Colon (tissue), 2 donors: ENCODE measurements around the gene PARP14.
"Not testable (repeated sequence)": the region's sequence is repeated elsewhere in the genome, so short reads cannot be mapped to it uniquely, and the experiment has no call there.

Experiments used
- FAIRE-seq: peaks from 2 replicates; lab custom pipeline; 2012; peaks lifted over from hg19 to GRCh38; lab: Jason Lieb, UNC
- donor health status: control.
- donor health status: control.

Gene PARP14

DNA sequence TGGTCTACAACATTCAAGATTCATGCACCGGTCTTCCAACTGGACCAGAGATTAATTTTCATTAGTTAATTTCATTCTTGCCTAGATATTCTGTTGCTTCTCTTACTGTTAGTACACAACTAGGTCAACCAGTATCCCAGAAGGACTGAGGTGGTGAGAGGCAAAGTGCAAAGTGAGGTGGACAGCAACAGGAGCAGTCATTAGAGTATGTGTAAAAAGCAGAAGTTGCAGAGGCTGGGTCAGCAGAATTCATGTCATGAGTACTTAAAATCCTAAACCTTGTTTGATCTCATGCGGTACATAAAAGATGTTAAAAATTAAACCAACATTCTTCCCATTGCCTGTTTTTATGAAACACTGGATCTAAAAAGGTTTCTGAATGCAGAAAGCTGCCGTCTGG, 46.7 kb downstream of the PARP14 start:
- FAIRE-seq, result no peak

GRCh38 chr3:122727766-122728165, 47.1 kb downstream of the PARP14 start:
- no peak for FAIRE-seq

DNA sequence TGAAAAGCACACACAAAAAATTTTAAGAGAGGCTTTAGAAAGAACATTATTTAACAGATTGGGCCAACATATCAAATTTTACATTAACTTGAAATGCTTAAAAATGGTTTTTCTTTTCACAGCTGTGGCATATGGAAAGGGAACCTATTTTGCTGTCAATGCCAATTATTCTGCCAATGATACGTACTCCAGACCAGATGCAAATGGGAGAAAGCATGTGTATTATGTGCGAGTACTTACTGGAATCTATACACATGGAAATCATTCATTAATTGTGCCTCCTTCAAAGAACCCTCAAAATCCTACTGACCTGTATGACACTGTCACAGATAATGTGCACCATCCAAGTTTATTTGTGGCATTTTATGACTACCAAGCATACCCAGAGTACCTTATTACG, 47.5 kb downstream of the PARP14 start:
- no peak for FAIRE-seq

DNA sequence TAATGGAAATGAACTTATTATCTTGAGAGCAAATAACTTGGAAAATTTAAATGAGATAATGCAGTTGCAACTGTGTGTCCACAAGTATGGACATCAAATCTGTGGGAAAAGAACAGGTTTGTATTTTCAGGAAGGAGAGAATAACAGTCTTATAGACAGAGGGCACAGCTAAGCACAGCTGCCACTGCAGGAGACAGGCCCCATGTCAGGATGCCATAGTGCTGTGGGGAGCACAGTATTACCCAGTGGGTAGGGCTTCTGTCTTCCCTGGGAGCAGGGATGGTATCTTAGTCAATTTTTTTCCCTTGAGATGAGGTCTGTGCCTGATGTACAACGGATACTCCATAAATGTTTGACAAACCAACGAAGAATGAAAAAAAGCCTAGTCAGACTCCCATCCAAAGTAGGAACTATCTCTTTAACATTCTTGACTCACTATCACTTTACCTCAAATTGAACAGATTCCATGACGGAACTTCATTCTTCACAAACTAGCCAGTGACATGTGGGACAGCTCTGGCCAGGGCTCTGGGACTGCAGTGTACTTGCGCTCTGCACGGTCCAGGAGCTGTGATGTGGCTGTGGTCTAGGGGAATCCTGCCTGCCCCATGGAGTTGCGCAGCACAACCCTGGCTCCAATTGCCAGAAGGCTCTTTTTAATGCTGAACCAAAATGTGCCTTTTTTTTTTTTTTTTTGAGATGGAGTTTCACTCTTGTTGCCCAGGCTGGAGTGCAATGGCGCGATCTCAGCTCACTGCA, 48.3 kb downstream of the PARP14 start:
- no peak for FAIRE-seq

DNA sequence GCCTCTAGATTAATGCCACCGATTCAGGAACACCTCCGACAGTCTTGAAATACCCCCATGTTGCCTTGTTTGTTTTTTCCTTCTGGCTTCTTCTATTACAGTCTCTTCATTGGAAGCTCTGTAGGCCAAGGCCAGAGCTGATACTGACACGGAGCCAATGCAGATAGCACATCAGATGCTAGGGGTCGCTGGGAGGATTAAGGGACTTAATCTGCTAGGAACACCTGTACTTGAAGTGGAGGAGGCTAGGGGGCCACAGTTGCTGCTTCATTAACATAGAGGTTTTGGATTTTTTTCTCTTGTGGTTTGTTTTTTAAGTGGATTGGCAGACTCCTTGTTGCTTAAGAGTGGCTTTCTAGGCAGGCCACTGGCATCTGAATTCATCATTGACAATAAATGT, 49.6 kb downstream of the PARP14 start:
- no peak for FAIRE-seq

DNA sequence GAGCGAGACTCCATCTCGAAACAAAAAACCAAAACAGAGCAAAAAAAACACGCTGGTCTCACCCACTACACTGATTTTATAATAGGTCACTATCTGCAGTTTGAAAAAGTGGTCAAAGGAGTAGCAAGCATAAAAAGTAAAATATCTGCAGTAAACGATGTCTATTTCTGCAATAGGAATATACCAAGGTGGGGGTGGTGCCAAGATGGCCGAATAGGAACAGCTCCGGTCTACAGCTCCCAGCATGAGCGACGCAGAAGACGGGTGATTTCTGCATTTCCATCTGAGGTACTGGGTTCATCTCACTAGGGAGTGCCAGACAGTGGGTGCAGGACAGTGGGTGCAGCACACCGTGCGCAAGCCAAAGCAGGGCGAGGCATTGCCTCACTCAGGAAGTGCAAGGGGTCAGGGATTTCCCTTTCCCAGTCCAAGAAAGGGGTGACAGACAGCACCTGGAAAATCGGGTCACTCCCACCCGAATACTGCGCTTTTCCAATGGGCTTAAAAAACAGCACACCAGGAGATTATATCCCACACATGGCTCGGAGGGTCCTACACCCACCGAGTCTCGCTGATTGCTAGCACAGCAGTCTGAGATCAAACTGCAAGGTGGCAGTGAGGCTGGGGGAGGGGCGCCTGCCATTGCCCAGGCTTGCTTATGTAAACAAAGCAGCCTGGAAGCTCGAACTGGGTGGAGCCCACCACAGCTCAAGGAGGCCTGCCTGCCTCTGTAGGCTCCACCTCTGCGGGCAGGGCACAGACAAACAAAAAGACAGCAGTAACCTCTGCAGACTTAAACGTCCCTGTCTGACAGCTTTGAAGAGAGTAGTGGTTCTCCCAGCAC, 52.3 kb downstream of the PARP14 start:
- not testable (repeated sequence) for FAIRE-seq

DNA sequence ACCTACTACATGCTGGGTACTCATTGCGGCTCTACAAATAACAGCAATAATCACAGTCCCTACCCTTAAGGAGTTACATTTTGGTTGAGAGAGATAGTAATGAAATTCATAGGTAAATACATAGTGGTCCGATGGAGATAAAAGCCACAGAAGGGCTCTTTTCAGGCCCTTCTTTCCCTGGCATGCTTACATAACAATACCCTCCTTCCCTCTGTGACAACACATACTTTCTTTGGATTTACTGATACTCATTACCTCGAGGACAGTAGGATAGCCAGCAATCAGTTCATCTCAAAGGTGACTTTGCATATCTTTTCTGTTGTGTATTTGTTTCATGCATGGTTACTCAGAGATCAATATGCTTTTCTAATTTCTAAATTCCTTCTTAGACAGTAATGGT, 58.5 kb downstream of the PARP14 start:
- FAIRE-seq, result no peak

DNA sequence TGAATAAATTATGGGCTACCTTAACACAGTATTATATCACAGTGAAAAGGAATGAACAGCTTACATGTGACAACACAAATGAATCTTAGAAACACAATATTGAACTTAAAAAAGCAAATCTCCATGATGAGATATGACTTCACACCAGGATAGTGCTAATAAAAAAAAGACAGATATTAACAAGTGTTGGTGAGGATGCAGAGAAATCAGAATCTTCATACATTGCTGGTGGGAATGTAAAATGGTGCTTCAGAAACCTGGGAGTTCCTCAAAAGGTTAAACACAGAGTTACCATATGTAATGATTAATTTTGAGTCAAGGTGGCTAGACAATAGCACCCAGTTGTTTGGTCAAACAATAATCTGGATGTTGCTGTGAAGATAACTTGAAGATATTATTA, 61.6 kb downstream of the PARP14 start:
- FAIRE-seq, result no peak

DNA sequence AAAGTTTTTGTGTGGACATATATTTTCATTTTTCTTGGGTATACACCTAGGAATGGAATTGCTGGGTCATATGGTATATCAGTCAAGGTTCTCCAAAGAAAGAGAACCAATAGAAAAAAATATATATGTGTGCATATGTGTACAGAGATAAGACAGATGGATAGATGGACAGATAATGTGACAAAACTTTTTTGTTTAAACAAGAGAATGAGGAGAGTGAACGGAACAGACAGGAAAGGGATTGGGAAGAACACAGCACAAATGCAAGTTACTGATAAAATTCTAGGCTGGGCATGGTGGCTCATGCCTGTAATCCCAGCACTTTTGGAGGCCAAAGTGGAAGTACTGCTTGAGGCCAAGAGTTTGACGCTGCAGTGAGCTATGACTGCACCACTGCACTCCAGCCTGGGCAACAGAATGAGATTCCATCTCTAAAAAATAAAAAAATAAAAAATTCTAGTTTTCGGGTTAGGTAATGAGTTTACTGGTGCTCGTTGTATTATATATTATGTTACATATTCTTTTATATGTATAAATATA, 63.0 kb downstream of the PARP14 start:
- no peak for FAIRE-seq

DNA sequence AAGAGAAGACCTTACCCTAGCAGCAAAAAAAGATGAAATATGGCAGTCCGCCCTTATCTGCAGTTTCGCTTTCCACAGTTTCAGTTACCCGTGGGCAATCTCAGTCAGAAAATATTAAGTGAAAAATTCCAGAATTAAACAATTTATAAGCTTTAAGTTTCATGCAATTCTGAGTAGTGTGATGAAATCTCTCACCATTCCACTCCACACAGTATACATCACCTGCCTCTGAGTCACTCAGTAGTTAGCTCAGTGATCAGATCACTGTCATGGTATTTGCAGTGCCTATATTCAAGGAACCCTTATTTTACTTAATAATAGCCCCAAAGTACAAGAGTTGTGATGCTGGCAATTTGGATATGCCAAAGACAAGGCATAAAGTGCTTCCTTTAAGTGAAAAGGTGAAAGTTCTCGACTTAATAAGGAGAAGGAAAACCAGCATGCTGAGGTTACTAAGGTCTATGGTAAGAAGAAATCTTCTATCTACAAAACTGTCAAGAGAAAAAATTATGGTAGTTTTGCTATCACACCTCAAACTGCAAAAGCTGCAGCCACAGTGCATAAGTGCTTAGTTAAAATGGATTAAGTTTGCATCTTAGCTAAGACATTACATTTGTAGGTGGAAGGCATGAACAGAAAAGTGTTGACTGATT, 64.9 kb downstream of the PARP14 start:
- FAIRE-seq, result no peak

GRCh38 chr3:122747295-122747694, 66.7 kb downstream of the PARP14 start:
- FAIRE-seq, result not testable (repeated sequence)

DNA sequence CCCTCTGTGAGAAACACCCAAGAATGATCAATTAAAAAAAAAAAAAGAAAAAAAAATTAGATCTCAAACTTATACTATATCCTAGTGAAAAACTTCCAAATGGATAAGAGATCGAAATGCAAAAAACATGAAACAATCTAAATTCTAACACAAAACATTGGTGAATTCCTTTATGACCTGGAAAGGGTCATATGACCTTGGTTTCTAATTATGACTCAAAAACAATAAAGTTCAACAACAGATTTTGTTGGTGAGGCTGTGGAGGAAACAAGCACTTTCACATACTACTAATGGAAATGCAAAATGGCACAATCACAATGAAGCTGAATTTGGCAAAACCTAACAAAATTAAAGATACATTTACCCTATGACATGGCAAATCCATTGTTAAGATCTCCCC, 67.7 kb downstream of the PARP14 start:
- no peak for FAIRE-seq

- FAIRE-seq, result no peak
Observed at GRCh38 chr3:122754929-122755328, 74.3 kb downstream of the PARP14 start.

DNA sequence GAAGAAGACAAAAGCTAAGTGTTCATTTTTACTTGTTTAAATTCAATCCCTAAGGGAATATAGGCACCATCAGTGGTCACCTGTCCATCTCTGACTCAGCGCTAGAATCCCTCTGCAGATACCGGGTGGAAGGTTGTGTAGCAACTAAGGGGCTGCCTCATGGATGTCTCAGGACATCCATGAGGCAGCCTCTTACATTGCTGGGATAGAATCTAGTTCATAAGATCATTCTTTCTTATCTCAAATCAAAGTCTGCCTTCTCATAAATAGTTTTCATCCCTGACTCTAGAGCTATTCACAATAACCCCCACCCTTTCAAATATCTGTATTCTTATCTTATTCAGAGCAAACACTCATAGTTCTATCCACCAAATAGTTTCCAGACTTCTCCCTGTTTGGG, 74.9 kb downstream of the PARP14 start:
- FAIRE-seq, result no peak

DNA sequence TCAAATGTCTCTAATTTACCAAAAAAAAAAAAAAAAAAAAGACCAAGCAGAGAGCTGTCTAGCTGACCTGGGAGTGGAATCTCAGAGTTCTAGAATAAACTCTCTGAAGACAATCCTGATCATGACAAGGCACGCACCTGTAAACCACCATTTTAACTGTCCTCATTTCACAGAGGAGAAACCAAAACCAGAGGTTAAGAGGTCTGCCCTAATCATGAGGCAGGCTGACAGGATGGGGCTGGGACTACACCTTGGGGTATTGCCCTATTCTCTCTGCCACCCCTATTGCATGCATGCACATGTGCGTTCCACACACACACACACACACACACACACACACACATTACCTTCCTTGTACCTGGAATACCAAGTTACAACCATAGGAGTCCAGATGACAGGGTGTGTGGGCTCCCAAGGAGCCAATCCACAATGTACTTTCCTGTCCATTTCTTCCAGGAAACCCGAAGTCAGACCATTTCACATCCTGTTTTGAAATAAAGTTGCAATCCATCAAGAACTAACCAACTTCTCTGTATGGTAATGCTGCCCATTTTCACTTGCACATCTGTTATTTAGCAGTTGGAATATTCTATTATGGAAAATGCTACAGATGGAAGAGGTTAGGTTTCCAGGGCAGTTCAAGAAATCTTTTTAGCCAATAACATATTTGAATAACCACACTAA, 78.4 kb downstream of the PARP14 start:
- no peak for FAIRE-seq

- FAIRE-seq, result no peak
Observed at GRCh38 chr3:122760453-122761271, 80.0 kb downstream of the PARP14 start.

DNA sequence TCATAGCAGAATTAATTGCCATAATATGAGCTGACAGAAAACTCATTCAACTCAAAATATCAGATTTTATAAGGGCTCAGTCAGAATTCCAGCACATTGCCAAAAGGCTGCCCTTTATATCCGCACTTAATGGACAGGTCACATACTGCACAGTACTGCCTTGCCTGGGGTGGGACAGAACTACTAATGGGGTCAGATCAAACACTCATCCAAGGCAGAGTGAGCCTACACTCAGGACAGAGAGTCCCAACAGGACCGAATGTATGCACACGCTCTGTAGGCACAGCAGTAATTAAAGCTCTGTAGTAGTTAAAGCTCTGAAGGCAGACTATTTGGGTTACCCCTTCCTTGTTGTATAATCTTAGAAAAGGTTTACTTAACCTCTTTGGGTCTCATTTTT, 85.8 kb downstream of the PARP14 start:
- FAIRE-seq, result no peak

- FAIRE-seq, result no peak
Observed at GRCh38 chr3:122767540-122768372, 87.1 kb downstream of the PARP14 start.

DNA sequence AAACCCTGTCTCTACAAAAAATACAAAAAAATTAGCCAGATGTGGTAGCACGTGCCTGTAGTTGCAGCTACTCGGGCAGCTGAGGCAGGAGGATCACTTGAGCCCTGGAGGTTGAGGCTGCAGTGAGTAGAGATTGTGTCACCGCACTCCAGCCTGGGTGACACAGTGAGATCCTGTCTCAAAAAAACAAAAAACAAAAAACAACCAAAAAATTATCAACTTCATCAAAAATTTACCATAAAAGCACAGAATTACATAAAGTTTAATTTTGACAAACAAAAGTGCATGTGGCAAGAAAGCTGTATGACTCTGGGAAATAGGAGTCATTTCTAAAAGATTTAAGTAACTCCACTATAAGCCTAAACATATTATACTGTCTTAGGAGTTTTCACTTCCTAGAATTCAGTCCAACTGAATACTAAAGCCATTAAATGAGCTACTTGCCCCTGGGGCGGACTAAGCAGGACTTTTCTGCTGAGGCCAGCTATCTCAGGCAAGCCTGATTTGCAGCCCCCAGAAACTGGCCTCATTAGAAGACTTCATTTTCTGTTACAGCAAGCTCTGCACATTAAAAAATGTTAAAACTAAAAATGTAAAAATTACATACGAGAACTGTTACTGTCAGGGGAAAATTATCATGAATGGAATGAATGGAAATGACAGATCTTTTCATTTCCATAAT, 90.0 kb downstream of the PARP14 start:
- FAIRE-seq, result no peak

GRCh38 chr3:122772827-122773226, 92.2 kb downstream of the PARP14 start:
- no peak for FAIRE-seq
